OCI-LY7 (cell line): Measurements from ENCODE around the gene XPNPEP1.

ENCODE experiments used
- EZH2phosphoT487 ChIP-seq: fragments of 200-600 bp; sonication (generic); IDR thresholded peaks from 2 replicates; pipeline ENCODE4 v1.6.1; 2018; ENCODE audit warnings: low read depth, borderline replicate concordance, mild to moderate bottlenecking, mixed run types, antibody characterized with exemption, low read length, moderate library complexity, mixed read lengths
- TF ChIP-seq, protein P1 (sequence below): fragments of 200-600 bp; sonication (generic); conservative IDR thresholded peaks from 2 replicates; pipeline ENCODE4 v1.5.1; 2014; ENCODE audit warnings: mild to moderate bottlenecking, antibody characterized with exemption, low read length, moderate library complexity, mixed read lengths

DNA sequence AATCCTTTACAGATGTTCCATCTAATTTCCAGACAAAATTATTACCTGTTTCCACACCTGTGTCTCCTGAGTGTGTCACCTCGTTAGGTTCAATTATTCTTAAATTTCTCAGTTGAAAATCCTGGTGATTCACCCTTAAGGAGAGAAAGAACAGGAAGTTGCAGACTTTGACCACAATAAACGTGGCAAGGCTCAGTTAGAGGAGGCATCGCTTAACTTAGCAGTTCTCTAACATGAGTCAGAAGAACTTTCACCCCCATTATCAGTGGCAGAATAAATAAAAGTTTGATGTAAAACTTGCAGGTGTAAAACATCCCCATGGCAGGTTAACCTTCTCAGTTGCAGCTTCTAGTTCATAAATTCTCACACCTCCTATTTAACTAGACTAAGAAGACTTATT is 8.3 kb downstream of the XPNPEP1 start:
- TF ChIP-seq, protein P1, sequence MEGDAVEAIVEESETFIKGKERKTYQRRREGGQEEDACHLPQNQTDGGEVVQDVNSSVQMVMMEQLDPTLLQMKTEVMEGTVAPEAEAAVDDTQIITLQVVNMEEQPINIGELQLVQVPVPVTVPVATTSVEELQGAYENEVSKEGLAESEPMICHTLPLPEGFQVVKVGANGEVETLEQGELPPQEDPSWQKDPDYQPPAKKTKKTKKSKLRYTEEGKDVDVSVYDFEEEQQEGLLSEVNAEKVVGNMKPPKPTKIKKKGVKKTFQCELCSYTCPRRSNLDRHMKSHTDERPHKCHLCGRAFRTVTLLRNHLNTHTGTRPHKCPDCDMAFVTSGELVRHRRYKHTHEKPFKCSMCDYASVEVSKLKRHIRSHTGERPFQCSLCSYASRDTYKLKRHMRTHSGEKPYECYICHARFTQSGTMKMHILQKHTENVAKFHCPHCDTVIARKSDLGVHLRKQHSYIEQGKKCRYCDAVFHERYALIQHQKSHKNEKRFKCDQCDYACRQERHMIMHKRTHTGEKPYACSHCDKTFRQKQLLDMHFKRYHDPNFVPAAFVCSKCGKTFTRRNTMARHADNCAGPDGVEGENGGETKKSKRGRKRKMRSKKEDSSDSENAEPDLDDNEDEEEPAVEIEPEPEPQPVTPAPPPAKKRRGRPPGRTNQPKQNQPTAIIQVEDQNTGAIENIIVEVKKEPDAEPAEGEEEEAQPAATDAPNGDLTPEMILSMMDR: no peak
- no peak for TF ChIP-seq EZH2phosphoT487
